Large intestine (tissue), 3 donors: ENCODE results near the gene TBCCD1. TPM values are rescaled to one million over a fixed set of nuclear protein-coding genes. Genes with fewer than 3 reads are reported as not detected.
"Not testable (repeated sequence)": the region's sequence is repeated elsewhere in the genome, so short reads cannot be mapped to it uniquely, and the experiment has no call there.

Experiments
- DNase-seq, 2 donors: peaks; one replicate each; pipeline versions ENCODE4 v3.0.0 to v3.0.0-alpha.2; 2013
- H3K27ac ChIP-seq: one replicate; pipeline ENCODE4 v1.5.1; 2013; ENCODE audit warnings: low read length
- H3K27me3 ChIP-seq: 2 replicates; pipeline ENCODE4 v1.6.1; 2013; ENCODE audit warnings: low read length; ENCODE audit not compliant: control insufficient read depth, insufficient read depth
- H3K36me3 ChIP-seq: 2 replicates; pipeline ENCODE4 v1.6.1; 2013; ENCODE audit warnings: low read length; ENCODE audit not compliant: control insufficient read depth, insufficient read depth
- H3K4me1 ChIP-seq: one replicate; pipeline ENCODE4 v1.6.1; 2013; ENCODE audit warnings: low read length; ENCODE audit not compliant: control insufficient read depth, insufficient read depth
- H3K4me3 ChIP-seq: one replicate; pipeline ENCODE4 v1.5.1; 2013; ENCODE audit warnings: low read length
- H3K9me3 ChIP-seq: one replicate; pipeline ENCODE4 v1.6.1; 2013; ENCODE audit warnings: mild to moderate bottlenecking, low read depth, low read length, moderate library complexity; ENCODE audit not compliant: control insufficient read depth
- WGBS: methylation state at CpG from one replicate; pipeline ENCODE4 v1.1.5; 2013; ENCODE audit warnings: low lambda C conversion rate; ENCODE audit not compliant: insufficient coverage; 5-methylcytosine and 5-hydroxymethylcytosine counted together
- polyA plus RNA-seq: library from polyadenylated mRNA; unstranded; fragments of 120-200 nt; gene quantifications from one replicate; pipeline ENCODE4 v1.2.1, GENCODE V29; 2013

The TBCCD1 gene
- polyA plus RNA-seq, 1 donor: 15.6 TPM

DNA sequence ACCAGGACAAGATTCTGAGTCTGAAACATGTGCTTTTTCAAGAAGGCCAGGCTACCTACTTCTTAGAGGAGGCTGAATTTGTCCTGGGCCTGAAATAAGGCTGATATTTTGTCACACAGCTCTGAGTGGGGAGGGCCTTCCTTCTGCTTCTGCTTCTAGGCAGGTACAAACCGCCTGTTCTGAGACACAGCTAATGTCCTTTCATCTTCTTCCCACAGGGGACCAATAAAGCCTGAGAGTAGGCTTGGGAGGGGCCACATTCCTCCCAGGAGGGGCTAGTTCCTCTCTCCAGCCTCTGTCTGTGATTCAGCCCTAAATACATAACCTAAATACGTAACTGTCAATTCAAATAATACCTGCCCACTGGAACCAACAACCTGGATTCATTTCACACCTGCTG lies 57.7 kb downstream of the TBCCD1 start:
- Histone ChIP-seq H3K27me3 (peaks cover 18% of the 10 kb centered on the region), H3K36me3 (no peaks in the 10 kb centered on the region), H3K4me3 (no peak overlapping the region), H3K9me3 (no peaks in the 10 kb centered on the region), H3K27ac (no peak overlapping the region), H3K4me1 (no peaks in the 10 kb centered on the region)
- no CpG with 5 or more reads among the region's 2 CpGs for WGBS
- DNase-seq: no peak

DNA sequence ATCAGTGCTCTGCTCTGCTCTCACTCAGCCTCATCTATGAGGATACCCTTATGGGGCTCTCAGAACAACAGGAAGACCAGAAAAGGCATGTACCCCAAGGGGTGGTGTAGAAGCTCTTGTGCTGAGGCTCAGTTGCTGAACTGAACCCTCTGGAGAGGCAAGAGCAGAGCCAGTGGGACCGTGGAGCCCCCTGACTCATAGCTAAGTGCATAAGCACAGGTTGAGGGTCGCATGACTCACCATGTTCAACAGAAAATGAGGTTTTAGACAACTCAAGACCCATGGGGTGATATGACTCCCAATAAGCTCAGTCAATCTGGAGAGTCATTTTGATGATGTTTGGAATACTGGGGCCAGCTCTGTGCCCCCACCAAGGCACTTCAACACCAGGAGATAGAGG lies 60.3 kb downstream of the TBCCD1 start:
- no peak for DNase-seq
- Histone ChIP-seq H3K27ac (no peak overlapping the region), H3K36me3 (no peaks in the 10 kb centered on the region), H3K4me1 (no peaks in the 10 kb centered on the region), H3K9me3 (no peaks in the 10 kb centered on the region), H3K4me3 (no peak overlapping the region), H3K27me3 (peaks cover 14% of the 10 kb centered on the region)
- WGBS: no CpG with 5 or more reads among the region's 2 CpGs

DNA sequence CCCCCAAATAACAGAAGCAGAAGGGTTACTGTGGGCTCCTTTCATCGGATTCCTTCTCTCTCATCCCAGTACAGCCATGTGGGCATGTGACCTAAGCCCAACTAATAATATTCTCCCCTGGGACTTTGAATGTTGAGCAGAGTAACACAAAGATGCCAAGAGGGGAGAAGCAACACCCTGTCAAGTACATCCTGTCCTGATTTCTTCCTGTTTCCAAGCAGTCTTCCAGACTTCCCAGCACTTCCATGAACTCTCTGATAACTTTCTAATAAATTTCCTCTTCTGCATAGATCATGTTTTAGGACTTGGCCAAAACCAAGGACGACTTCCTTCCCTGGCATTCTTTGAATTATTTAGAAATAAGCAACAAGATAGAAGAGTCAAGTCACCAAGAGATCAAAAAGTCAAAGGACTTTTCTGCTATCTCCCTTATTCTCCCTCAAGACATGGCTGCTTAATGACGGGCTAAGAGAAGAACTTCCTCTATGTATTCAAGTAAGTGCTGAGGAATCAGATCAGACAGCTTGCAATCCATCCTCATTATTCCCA lies 60.9 kb downstream of the TBCCD1 start:
- Histone ChIP-seq H3K4me1 (no peaks in the 10 kb centered on the region), H3K27me3 (peaks cover 13% of the 10 kb centered on the region), H3K27ac (no peak overlapping the region), H3K36me3 (no peaks in the 10 kb centered on the region), H3K9me3 (no peaks in the 10 kb centered on the region), H3K4me3 (no peak overlapping the region)
- WGBS: 88% methylated on average over 2 of the region's 3 CpGs
- no peak for DNase-seq

DNA sequence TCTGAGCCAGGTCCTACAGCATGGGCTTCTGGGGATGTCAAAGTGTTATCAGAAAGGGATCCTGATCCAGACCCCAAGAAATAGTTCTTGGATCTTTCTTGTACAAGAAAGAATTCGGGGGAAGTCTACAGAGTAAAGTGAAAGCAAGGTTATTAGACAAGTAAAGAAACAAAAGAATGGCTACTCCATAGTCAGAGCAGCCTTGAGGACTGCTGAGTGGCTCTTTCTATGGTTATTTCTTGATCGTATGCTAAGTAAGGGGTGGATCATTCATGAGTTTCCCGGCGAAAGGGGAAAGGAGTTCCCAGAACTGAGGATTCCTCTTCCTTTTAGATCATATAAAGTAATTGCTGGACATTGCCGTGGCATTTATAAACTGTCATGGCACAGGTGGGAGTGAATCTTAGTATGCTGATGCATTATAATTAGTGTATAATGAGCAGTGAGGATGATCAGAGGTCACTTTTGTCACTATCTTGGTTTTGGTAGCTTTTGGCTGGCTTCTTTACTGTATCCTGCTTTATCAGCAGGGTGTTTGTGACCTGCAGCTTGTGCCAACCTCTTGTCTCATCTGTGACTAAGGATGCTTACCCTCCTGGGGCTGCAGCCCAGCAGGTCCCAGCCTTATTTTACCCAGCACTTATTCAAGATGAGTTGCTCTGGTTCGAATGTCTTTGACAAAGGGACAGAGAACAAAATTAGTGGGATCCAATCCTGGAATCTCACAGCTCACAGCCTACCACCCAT lies 64.0 kb downstream of the TBCCD1 start:
- Histone ChIP-seq H3K4me1 (no peaks in the 10 kb centered on the region), H3K9me3 (no peaks in the 10 kb centered on the region), H3K36me3 (no peaks in the 10 kb centered on the region), H3K4me3 (no peak overlapping the region), H3K27me3 (peaks cover 11% of the 10 kb centered on the region), H3K27ac (no peak overlapping the region)
- WGBS: no CpG with 5 or more reads among the region's 6 CpGs
- DNase-seq: no peak

DNA sequence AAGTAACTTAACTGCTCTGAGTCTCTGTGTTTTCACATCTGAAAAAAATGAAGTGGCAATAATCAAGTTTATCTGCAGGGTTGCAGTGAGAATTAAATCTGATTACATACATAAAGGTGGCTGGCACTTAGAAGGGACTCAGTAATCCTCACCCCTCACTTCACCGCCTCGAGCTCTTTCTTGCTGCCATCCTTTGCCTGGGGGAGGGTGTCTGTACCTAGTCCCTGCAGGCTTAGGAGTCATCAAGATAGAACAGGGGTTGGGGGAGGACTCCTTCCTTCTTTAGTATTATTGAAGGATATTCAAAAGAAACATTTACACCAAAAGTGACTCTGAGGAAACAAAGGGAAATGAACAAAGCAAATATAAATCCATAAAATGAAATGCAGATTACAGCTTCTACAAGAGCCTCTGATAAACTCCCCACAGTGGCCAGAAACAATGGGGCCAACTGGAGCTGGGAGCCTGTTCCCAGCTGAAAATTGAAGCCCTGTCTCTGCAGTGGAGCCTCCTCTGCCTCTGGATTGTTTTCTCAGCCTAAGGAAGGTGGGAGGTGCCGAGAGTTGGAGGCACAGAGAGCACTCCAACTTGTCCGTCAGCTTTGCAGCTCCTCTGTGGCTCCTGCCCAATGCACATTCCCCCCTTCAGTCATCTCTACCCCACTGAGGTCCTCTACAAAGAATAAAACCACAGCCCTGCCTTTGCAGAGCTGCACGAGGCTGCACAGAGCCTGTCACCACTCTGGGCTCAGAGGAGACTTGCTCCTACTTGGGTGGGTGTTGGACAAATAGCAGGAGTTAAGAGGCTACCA lies 64.8 kb downstream of the TBCCD1 start:
- H3K4me1 ChIP-seq: no peaks in the 10 kb centered on the region
- H3K27me3 ChIP-seq: peaks cover 11% of the 10 kb centered on the region
- no peak overlapping the region for H3K27ac ChIP-seq
- no peaks in the 10 kb centered on the region for H3K9me3 ChIP-seq
- no CpG with 5 or more reads among the region's 5 CpGs for WGBS
- H3K4me3 ChIP-seq: no peak overlapping the region
- H3K36me3 ChIP-seq: no peaks in the 10 kb centered on the region
- no peak for DNase-seq

DNA sequence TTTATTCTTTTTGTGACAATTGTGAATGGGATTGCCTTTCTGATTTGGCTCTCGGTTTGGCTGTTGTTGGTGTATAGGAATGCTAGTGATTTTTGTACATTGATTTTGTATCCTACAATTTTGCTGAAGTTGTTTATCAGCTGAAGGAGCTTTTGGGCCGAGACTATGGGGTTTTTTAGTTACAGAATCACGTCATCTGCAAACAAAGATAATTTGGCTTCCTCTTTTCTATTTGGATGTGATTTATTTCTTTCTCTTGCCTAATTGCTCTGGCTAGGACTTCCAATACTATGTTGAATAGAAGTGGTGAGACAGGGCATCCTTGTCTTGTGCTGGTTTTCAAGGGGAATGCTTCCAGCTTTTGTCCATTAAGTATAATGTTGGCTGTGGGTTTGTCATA lies 67.2 kb downstream of the TBCCD1 start:
- H3K9me3 ChIP-seq, H3K4me3 ChIP-seq, H3K27ac ChIP-seq, H3K27me3 ChIP-seq, H3K4me1 ChIP-seq, H3K36me3 ChIP-seq, DNase-seq: not testable (repeated sequence)
- whole genome bisulfite sequencing: no CpG with 5 or more reads among the region's 3 CpGs

DNA sequence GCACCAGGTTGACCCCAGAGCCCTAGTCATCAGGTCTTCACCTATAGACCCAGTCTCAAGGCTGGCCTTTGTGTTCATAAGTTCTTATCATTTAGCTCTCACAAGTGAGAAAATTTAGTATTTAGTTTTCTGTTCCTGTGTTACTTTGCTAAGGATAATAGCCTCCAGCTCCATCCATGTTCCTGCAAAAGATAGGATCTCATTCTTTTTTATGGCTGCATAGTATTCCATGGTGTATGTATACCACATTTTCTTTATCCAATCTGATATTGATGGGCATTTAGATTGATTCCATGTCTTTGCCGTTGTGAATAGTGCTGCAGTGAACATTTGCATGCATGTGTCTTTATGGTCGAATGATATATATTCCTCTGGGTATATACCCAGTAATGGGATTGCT lies 69.1 kb downstream of the TBCCD1 start:
- H3K36me3 ChIP-seq, H3K4me3 ChIP-seq, DNase-seq, H3K27ac ChIP-seq, H3K4me1 ChIP-seq, H3K9me3 ChIP-seq, H3K27me3 ChIP-seq: not testable (repeated sequence)
- no CpG with 5 or more reads among the region's 2 CpGs for WGBS

DNA sequence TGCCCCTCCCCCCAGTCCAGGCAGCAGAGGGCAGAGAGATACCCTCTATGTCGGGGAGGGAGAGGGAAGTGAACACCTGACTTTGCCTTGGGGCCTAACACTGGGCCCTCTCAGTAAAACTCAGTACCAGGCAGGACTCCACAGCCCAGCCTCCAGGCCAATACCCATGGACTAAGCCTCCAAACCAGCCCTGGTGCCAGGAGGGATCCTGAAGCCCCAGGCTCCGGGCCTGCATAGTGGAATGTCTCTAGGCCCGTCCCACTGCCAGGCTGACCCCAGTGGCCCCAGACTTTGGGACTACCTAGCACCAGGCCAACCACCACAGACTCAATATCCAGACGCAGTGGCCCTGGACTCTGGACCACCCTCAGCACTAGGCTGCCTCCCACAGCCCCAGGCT lies 69.5 kb downstream of the TBCCD1 start:
- WGBS: no CpG with 5 or more reads among the region's 4 CpGs
- Histone ChIP-seq H3K4me3 (no peak overlapping the region), H3K36me3 (no peaks in the 10 kb centered on the region), H3K4me1 (peaks cover 2% of the 10 kb centered on the region), H3K27me3 (peaks cover 4% of the 10 kb centered on the region), H3K27ac (no peak overlapping the region), H3K9me3 (no peaks in the 10 kb centered on the region)
- no peak for DNase-seq

DNA sequence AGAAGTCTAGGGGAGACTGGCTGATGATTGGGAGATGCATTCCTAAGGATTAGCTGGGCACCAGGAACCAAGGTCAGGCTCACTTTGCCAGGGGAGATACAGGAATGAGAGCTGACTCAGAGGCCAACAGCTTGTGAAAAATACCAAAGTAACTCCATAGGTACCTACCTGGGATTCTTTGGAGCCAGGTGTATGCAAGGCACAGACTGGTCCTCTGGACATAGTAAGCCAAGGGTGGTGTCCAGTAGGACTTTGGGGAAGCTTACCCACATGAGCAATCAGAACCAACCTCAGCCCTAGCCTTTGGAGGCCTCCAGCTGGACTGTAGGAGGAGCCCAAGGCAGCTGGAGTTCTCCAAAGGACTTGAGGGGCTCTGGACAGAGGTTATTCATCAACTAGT lies 70.5 kb downstream of the TBCCD1 start:
- H3K4me1 ChIP-seq: peaks cover 2% of the 10 kb centered on the region
- peaks cover 4% of the 10 kb centered on the region for H3K27me3 ChIP-seq
- no peak for DNase-seq
- H3K36me3 ChIP-seq: no peaks in the 10 kb centered on the region
- no peak overlapping the region for H3K4me3 ChIP-seq
- no peak overlapping the region for H3K27ac ChIP-seq
- H3K9me3 ChIP-seq: no peaks in the 10 kb centered on the region
